ENCODE measurements around the gene KRTAP10-6.

Gene KRTAP10-6

DNA sequence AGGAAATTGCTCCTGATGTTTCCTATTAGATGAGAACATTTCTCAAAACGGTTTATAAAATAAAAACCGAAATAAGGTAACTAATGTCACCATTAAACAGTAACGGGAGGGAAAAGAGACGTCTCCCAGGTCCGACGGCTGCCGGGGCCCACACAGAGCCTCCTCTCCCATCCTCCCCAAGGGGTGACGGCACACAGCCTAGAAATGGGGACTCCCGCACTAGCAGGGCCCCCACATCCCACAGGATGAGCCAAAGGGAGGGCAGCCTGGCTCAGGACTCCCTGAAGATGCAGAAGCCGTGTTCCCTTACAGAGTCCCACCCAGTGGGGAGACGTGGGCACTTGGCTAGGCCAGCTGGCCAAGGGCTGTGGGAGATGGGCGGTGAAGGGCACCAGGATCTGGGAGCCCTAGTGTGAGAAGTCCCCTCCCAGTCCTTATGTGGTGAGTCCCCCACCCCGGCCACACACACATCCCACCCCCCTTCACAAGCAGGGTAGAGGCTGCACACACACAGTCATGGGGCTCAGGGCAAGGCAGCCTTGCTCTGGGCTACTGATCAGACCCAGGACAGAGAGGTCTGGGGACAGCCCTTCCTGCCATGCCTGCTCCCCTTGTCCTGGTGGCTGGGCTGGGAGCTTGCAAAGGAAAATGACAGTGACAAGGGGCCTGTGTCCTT lies 37.0 kb downstream of the KRTAP10-6 start:
- Histone ChIP-seq H3K4me2 (ENCODE audit: low read depth, low read length, poor library complexity, severe bottlenecking) (no peak overlapping the region), H3K36me3 (ENCODE audit: low read length) (no peaks in the 10 kb centered on the region), H2AFZ (ENCODE audit: low read depth, low read length, severe bottlenecking) (no peak overlapping the region), H3K9ac (ENCODE audit: low read length) (no peak overlapping the region), H3F3A (ENCODE audit: insufficient read depth) (no peaks in the 10 kb centered on the region), H3K27ac (ENCODE audit: low read depth, low read length) (no peak overlapping the region), H3K4me3 (ENCODE audit: insufficient read depth, low read length, poor library complexity, severe bottlenecking) (no peak overlapping the region), H3K9me3 (ENCODE audit: insufficient read depth, low read length) (no peaks in the 10 kb centered on the region), H3K27me3 (ENCODE audit: low read length) (no peaks in the 10 kb centered on the region), H3K79me2 (ENCODE audit: insufficient read depth, low read length) (no peaks in the 10 kb centered on the region), H4K20me1 (ENCODE audit: low read depth, low read length) (no peaks in the 10 kb centered on the region), H3K9me2 (replicated peaks; ENCODE audit: insufficient read depth, low read length) (no peaks in the 10 kb centered on the region)
- TF ChIP-seq, protein P1, sequence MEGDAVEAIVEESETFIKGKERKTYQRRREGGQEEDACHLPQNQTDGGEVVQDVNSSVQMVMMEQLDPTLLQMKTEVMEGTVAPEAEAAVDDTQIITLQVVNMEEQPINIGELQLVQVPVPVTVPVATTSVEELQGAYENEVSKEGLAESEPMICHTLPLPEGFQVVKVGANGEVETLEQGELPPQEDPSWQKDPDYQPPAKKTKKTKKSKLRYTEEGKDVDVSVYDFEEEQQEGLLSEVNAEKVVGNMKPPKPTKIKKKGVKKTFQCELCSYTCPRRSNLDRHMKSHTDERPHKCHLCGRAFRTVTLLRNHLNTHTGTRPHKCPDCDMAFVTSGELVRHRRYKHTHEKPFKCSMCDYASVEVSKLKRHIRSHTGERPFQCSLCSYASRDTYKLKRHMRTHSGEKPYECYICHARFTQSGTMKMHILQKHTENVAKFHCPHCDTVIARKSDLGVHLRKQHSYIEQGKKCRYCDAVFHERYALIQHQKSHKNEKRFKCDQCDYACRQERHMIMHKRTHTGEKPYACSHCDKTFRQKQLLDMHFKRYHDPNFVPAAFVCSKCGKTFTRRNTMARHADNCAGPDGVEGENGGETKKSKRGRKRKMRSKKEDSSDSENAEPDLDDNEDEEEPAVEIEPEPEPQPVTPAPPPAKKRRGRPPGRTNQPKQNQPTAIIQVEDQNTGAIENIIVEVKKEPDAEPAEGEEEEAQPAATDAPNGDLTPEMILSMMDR (IDR thresholded peaks at IDR 0.05; ENCODE audit: insufficient read depth, low read length, poor library complexity, severe bottlenecking) = no peak
- TF ChIP-seq EZH2phosphoT487 (conservative IDR thresholded peaks at IDR 0.05; ENCODE audit: low read length) = no peak

DNA sequence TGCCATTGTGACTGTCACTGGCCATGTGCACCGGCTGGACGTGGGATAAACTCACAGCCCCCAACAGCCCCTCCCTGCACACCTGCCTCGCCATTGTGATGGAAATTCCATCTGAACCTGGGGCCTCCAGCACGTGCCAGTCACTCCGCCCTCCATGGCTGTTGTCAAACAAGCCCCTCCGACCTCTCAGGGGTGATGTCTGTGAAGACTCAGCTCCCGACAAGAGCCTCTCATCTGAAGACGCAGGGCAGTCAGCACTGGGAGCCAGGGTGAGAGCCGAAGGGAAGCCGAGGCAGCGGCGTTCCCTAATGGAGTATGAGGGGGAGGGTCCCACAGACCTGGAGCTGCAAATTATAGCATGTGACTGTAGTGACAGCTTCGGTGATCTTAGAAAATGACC lies 39.6 kb downstream of the KRTAP10-6 start:
- Histone ChIP-seq H3K36me3 (ENCODE audit: low read length) (no peaks in the 10 kb centered on the region), H2AFZ (ENCODE audit: low read depth, low read length, severe bottlenecking) (no peak overlapping the region), H3K4me3 (ENCODE audit: insufficient read depth, low read length, poor library complexity, severe bottlenecking) (no peak overlapping the region), H4K20me1 (ENCODE audit: low read depth, low read length) (no peaks in the 10 kb centered on the region), H3K9me3 (ENCODE audit: insufficient read depth, low read length) (no peaks in the 10 kb centered on the region), H3K9ac (ENCODE audit: low read length) (no peak overlapping the region), H3K9me2 (replicated peaks; ENCODE audit: insufficient read depth, low read length) (no peaks in the 10 kb centered on the region), H3F3A (ENCODE audit: insufficient read depth) (no peaks in the 10 kb centered on the region), H3K4me2 (ENCODE audit: low read depth, low read length, poor library complexity, severe bottlenecking) (no peak overlapping the region), H3K27me3 (ENCODE audit: low read length) (no peaks in the 10 kb centered on the region), H3K79me2 (ENCODE audit: insufficient read depth, low read length) (no peaks in the 10 kb centered on the region), H3K27ac (ENCODE audit: low read depth, low read length) (no peak overlapping the region)
- TF ChIP-seq, protein P1 (IDR thresholded peaks at IDR 0.05; ENCODE audit: insufficient read depth, low read length, poor library complexity, severe bottlenecking) = no peak
- no peak for TF ChIP-seq EZH2phosphoT487 (conservative IDR thresholded peaks at IDR 0.05; ENCODE audit: low read length)

GRCh38 chr21:44552136-44552535 lies 40.2 kb downstream of the KRTAP10-6 start:
- H3K79me2 ChIP-seq (ENCODE audit: insufficient read depth, low read length) = no peaks in the 10 kb centered on the region

More at GRCh38 chr21:44552136-44552535, 40.2 kb downstream of the KRTAP10-6 start:
- no peaks in the 10 kb centered on the region for H3K9me3 ChIP-seq (ENCODE audit: insufficient read depth, low read length)
- no peaks in the 10 kb centered on the region for H3F3A ChIP-seq (ENCODE audit: insufficient read depth)
- H3K27me3 ChIP-seq (ENCODE audit: low read length) = no peaks in the 10 kb centered on the region
- H4K20me1 ChIP-seq (ENCODE audit: low read depth, low read length) = no peaks in the 10 kb centered on the region
- H3K27ac ChIP-seq (ENCODE audit: low read depth, low read length) = no peak overlapping the region
- H3K4me3 ChIP-seq (ENCODE audit: insufficient read depth, low read length, poor library complexity, severe bottlenecking) = no peak overlapping the region
- TF ChIP-seq EZH2phosphoT487 (conservative IDR thresholded peaks at IDR 0.05; ENCODE audit: low read length) = no peak
- TF ChIP-seq, protein P1 (IDR thresholded peaks at IDR 0.05; ENCODE audit: insufficient read depth, low read length, poor library complexity, severe bottlenecking) = no peak
- H2AFZ ChIP-seq (ENCODE audit: low read depth, low read length, severe bottlenecking) = no peak overlapping the region
- no peak overlapping the region for H3K9ac ChIP-seq (ENCODE audit: low read length)
- no peaks in the 10 kb centered on the region for H3K9me2 ChIP-seq (replicated peaks; ENCODE audit: insufficient read depth, low read length)
- no peak overlapping the region for H3K4me2 ChIP-seq (ENCODE audit: low read depth, low read length, poor library complexity, severe bottlenecking)
- no peaks in the 10 kb centered on the region for H3K36me3 ChIP-seq (ENCODE audit: low read length)
